NCI-H187 treated with DMSO at 0.1 percent for 48 hours (cell line): ENCODE results near the gene CD52.
"Not testable (repeated sequence)": the region's sequence is repeated elsewhere in the genome, so short reads cannot be mapped to it uniquely, and the experiment has no call there.

Source experiments
- DNase-seq: peaks from one replicate; lab custom pipeline; 2025; lab: John Stamatoyannopoulos, UW

The CD52 gene

GRCh38 chr1:26302733-26303405 lies 14.9 kb upstream of the CD52 start:
- no peak for DNase-seq

GRCh38 chr1:26305667-26306289 lies 12.0 kb upstream of the CD52 start:
- DNase-seq = no peak

GRCh38 chr1:26306290-26307229 lies 11.2 kb upstream of the CD52 start, which contains the start of gene UBXN11:
Gene UBXN11 (minus strand): TSS chr1:26306636. CDS start chr1:26302883, 3,753 bp downstream.
- DNase-seq = peak; percentile 78

- no peak for DNase-seq
Observed at GRCh38 chr1:26307363-26307781, 10.4 kb upstream of the CD52 start.

GRCh38 chr1:26307966-26308899 lies 9.5 kb upstream of the CD52 start:
- not testable (repeated sequence) for DNase-seq

- no peak for DNase-seq
Observed at GRCh38 chr1:26314501-26314900, 3.3 kb upstream of the CD52 start.

- DNase-seq = no peak
Observed at GRCh38 chr1:26315874-26316850, 1.6 kb upstream of the CD52 start.

GRCh38 chr1:26317146-26317545 lies 612 bp upstream of the CD52 start:
- DNase-seq = no peak

GRCh38 chr1:26318338-26319064 lies 743 bp downstream of the CD52 start:
- no peak for DNase-seq

- DNase-seq = no peak
Observed at GRCh38 chr1:26320896-26321295, 3.1 kb downstream of the CD52 start.

GRCh38 chr1:26321315-26322041 lies 3.7 kb downstream of the CD52 start:
- DNase-seq = no peak

- no peak for DNase-seq
Observed at GRCh38 chr1:26322042-26322331, 4.2 kb downstream of the CD52 start.

- DNase-seq = no peak
Observed at GRCh38 chr1:26323382-26323781, 5.6 kb downstream of the CD52 start.

GRCh38 chr1:26324550-26324949 lies 6.8 kb downstream of the CD52 start:
- DNase-seq = no peak

GRCh38 chr1:26327956-26328362 lies 10.2 kb downstream of the CD52 start:
- no peak for DNase-seq

- DNase-seq = no peak
Observed at GRCh38 chr1:26328597-26328996, 10.8 kb downstream of the CD52 start.

- DNase-seq = not testable (repeated sequence)
Observed at GRCh38 chr1:26329380-26329779, 11.6 kb downstream of the CD52 start.

- no peak for DNase-seq
Observed at GRCh38 chr1:26330276-26330675, 12.5 kb downstream of the CD52 start.

GRCh38 chr1:26333312-26333711 lies 15.6 kb downstream of the CD52 start:
- DNase-seq = not testable (repeated sequence)
